Hepatocyte (in vitro differentiated cells): ENCODE measurements around the gene SLC26A3. TPM values are rescaled to one million over a fixed set of nuclear protein-coding genes. Genes with fewer than 3 reads are reported as not detected.
A peak's percentile ranks its signal among the peaks of the same experiment; 100 is the strongest.

Source experiments
- DNase-seq: peaks from one replicate; pipeline ENCODE4 v3.0.0-alpha.2; 2016; ENCODE audit warnings: low spot score
- H2AFZ ChIP-seq: fragments of 200-600 bp; sonication (generic); 2 replicates; pipeline ENCODE4 v1.6.0; 2016; ENCODE audit warnings: antibody characterized with exemption, mild to moderate bottlenecking
- H3K27ac ChIP-seq: fragments of 200-600 bp; sonication (generic); 2 replicates; pipeline ENCODE4 v1.5.1; 2016; ENCODE audit warnings: mild to moderate bottlenecking
- H3K27me3 ChIP-seq: fragments of 200-600 bp; sonication (generic); 2 replicates; pipeline ENCODE4 v1.6.1; 2016
- H3K36me3 ChIP-seq: fragments of 200-600 bp; sonication (generic); replicated peaks from 2 replicates; pipeline ENCODE4 v1.5.1; 2016; ENCODE audit warnings: low read depth; ENCODE audit not compliant: insufficient read depth
- H3K4me1 ChIP-seq: fragments of 200-600 bp; sonication (generic); 2 replicates; pipeline ENCODE4 v1.5.1; 2016; ENCODE audit warnings: mild to moderate bottlenecking, moderate library complexity; ENCODE audit not compliant: insufficient read depth
- H3K4me2 ChIP-seq: fragments of 200-600 bp; sonication (generic); 2 replicates; pipeline ENCODE4 v1.6.0; 2016
- H3K4me3 ChIP-seq: fragments of 200-600 bp; sonication (generic); 2 replicates; pipeline ENCODE4 v1.5.1; 2016; ENCODE audit warnings: mild to moderate bottlenecking
- H3K79me2 ChIP-seq: fragments of 200-600 bp; sonication (generic); 2 replicates; pipeline ENCODE4 v1.6.0; 2017; ENCODE audit warnings: mild to moderate bottlenecking
- H3K9me2 ChIP-seq: fragments of 200-600 bp; sonication (generic); replicated peaks from 2 replicates; pipeline ENCODE4 v1.6.0; 2017; ENCODE audit warnings: mild to moderate bottlenecking; ENCODE audit not compliant: insufficient read depth
- H3K9me3 ChIP-seq: fragments of 200-600 bp; sonication (generic); 2 replicates; pipeline ENCODE4 v1.5.1; 2016; ENCODE audit warnings: low read depth, mild to moderate bottlenecking
- H4K20me1 ChIP-seq: fragments of 200-600 bp; sonication (generic); 2 replicates; pipeline ENCODE4 v1.6.0; 2016; ENCODE audit warnings: mild to moderate bottlenecking; ENCODE audit not compliant: insufficient read depth, poor library complexity, severe bottlenecking
- CTCF ChIP-seq: fragments of 200-600 bp; sonication (generic); IDR thresholded peaks from 2 replicates; pipeline ENCODE4 v1.5.1; 2016; ENCODE audit warnings: antibody characterized with exemption, mild to moderate bottlenecking; ENCODE audit not compliant: poor library complexity
- EZH2 ChIP-seq: fragments of 200-600 bp; sonication (generic); IDR thresholded peaks from 2 replicates; pipeline ENCODE4 v1.6.1; 2016; ENCODE audit warnings: antibody characterized with exemption, mild to moderate bottlenecking, borderline replicate concordance
- EZH2phosphoT487 ChIP-seq: fragments of 200-600 bp; sonication (generic); IDR thresholded peaks from one replicate; pipeline ENCODE4 v1.6.1; 2018; ENCODE audit warnings: antibody characterized with exemption, mild to moderate bottlenecking, low read depth, moderate library complexity; ENCODE audit not compliant: unreplicated experiment, severe bottlenecking
- WGBS: methylation state at CpG from one replicate; pipeline ENCODE4 v1.1.6; 2016; ENCODE audit warnings: low lambda C conversion rate; ENCODE audit errors: missing lambda C conversion rate; 5-methylcytosine and 5-hydroxymethylcytosine counted together
- polyA plus RNA-seq: library from polyadenylated mRNA; unstranded; fragments of >200 nt; fragmentation: Nextera tagmentation; extraction: Ambion mirVana; gene quantifications from 2 replicates; pipeline ENCODE4 v1.2.1, GENCODE V29; 2016
- total RNA-seq: library from RNA; depleted of rRNA; stranded (reverse); fragments of >200 nt; gene quantifications from 2 replicates; pipeline ENCODE4 v1.2.3, GENCODE V29; 2014

SLC26A3 gene
- total and polyA plus RNA-seq, 2 experiments from 2014 or later, result 8.1 to 18.1 TPM

GRCh38 chr7:107725138-107725740, 77.8 kb downstream of the SLC26A3 start:
- Histone ChIP-seq H3K9me2 (no peaks in the 10 kb centered on the region), H2AFZ (no peak overlapping the region), H3K4me2 (no peak overlapping the region), H3K9me3 (no peaks in the 10 kb centered on the region), H4K20me1 (no peaks in the 10 kb centered on the region), H3K79me2 (no peaks in the 10 kb centered on the region), H3K4me3 (no peak overlapping the region), H3K27me3 (peaks cover 14% of the 10 kb centered on the region), H3K4me1 (no peaks in the 10 kb centered on the region), H3K27ac (no peak overlapping the region), H3K36me3 (no peaks in the 10 kb centered on the region)
- DNase-seq, result peak; percentile 74
- TF ChIP-seq EZH2phosphoT487 (no peak), CTCF (peak; percentile 81), EZH2 (no peak)
- WGBS, result 25% methylated on average over 4 of the region's 4 CpGs

GRCh38 chr7:107723255-107723654, 79.8 kb downstream of the SLC26A3 start:
- H3K36me3 ChIP-seq, result no peaks in the 10 kb centered on the region
- no peak overlapping the region for H2AFZ ChIP-seq
- no peaks in the 10 kb centered on the region for H3K9me3 ChIP-seq
- no peak overlapping the region for H3K27ac ChIP-seq
- WGBS, result 86% methylated on average over 2 of the region's 2 CpGs
- no peaks in the 10 kb centered on the region for H3K79me2 ChIP-seq
- H3K27me3 ChIP-seq, result peaks cover 9% of the 10 kb centered on the region
- H3K4me3 ChIP-seq, result no peak overlapping the region
- H3K4me2 ChIP-seq, result no peak overlapping the region
- no peaks in the 10 kb centered on the region for H3K9me2 ChIP-seq
- no peak for DNase-seq
- no peaks in the 10 kb centered on the region for H3K4me1 ChIP-seq
- no peak for TF ChIP-seq EZH2phosphoT487
- no peak for TF ChIP-seq EZH2
- TF ChIP-seq CTCF, result no peak
- H4K20me1 ChIP-seq, result no peaks in the 10 kb centered on the region

GRCh38 chr7:107721286-107721685, 81.7 kb downstream of the SLC26A3 start:
- H3K4me1 ChIP-seq, result no peaks in the 10 kb centered on the region
- H3K27me3 ChIP-seq, result no peaks in the 10 kb centered on the region
- H2AFZ ChIP-seq, result no peak overlapping the region
- no peak for DNase-seq
- H3K4me3 ChIP-seq, result no peak overlapping the region
- H3K36me3 ChIP-seq, result no peaks in the 10 kb centered on the region
- H4K20me1 ChIP-seq, result no peaks in the 10 kb centered on the region
- H3K9me2 ChIP-seq, result no peaks in the 10 kb centered on the region
- H3K27ac ChIP-seq, result no peak overlapping the region
- TF ChIP-seq EZH2, result no peak
- 67% methylated on average over 1 of the region's 1 CpG for WGBS
- no peaks in the 10 kb centered on the region for H3K79me2 ChIP-seq
- H3K9me3 ChIP-seq, result no peaks in the 10 kb centered on the region
- no peak overlapping the region for H3K4me2 ChIP-seq

- Histone ChIP-seq H4K20me1 (no peaks in the 10 kb centered on the region), H3K36me3 (no peaks in the 10 kb centered on the region), H3K9me3 (no peaks in the 10 kb centered on the region), H3K9me2 (no peaks in the 10 kb centered on the region), H3K4me3 (no peak overlapping the region), H3K27me3 (no peaks in the 10 kb centered on the region), H3K4me1 (no peaks in the 10 kb centered on the region), H2AFZ (no peak overlapping the region), H3K4me2 (no peak overlapping the region), H3K27ac (no peak overlapping the region), H3K79me2 (no peaks in the 10 kb centered on the region)
- 90% methylated on average over 4 of the region's 4 CpGs for WGBS
- TF ChIP-seq EZH2, result no peak
- DNase-seq, result no peak
Measured at GRCh38 chr7:107718456-107719193, 84.4 kb downstream of the SLC26A3 start.
